Gastrocnemius medialis (tissue), 4 donors: ENCODE data around the gene CXCL3. TPM values are rescaled to one million over a fixed set of nuclear protein-coding genes. Genes with fewer than 3 reads are reported as not detected.

Source experiments
- ATAC-seq, 2 donors: fragments of 150-250 bp; one replicate each; pipeline ENCODE4 v1.9.1; 2016
- DNase-seq, 2 donors: peaks; one replicate each; pipeline ENCODE4 v3.0.0-alpha.2; 2019
- H3K27ac ChIP-seq, 4 donors: fragments of 200-600 bp; sonication (generic); 1 replicate in 1 of 4; 2 replicates in 3 of 4; pipeline ENCODE4 v1.5.1; 2016 to 2018; ENCODE audit warnings: mild to moderate bottlenecking in 2 of 4, moderate library complexity in 1 of 4
- H3K27me3 ChIP-seq, 3 donors: fragments of 200-600 bp; sonication (generic) in 2 of 3; 1 replicate in 1 of 3; 2 replicates in 2 of 3; pipeline versions ENCODE4 v1.5.1 to v1.6.0; 2016 to 2019; ENCODE audit warnings: mild to moderate bottlenecking in 1 of 3, moderate library complexity in 1 of 3
- H3K36me3 ChIP-seq, 2 donors: fragments of 200-600 bp; sonication (generic) in 1 of 2; one replicate each; pipeline ENCODE4 v1.5.1; 2017 to 2018
- H3K4me1 ChIP-seq, 2 donors: fragments of 200-600 bp; sonication (generic) in 1 of 2; one replicate each; pipeline ENCODE4 v1.5.1; 2016 to 2017; ENCODE audit warnings: mild to moderate bottlenecking in 2 of 2
- H3K4me3 ChIP-seq, 4 donors: fragments of 200-600 bp; sonication (generic) in 3 of 4; 1 replicate in 1 of 4; 2 replicates in 3 of 4; pipeline ENCODE4 v1.5.1; 2016 to 2019; ENCODE audit warnings: mild to moderate bottlenecking in 2 of 4
- H3K9me3 ChIP-seq, 3 donors: fragments of 200-600 bp; sonication (generic) in 2 of 3; 1 replicate in 1 of 3; 2 replicates in 2 of 3; pipeline ENCODE4 v1.5.1; 2016 to 2019
- CTCF ChIP-seq, 5 experiments: fragments of 450-650 bp in 3 of 5; fragments of 200-600 bp in 2 of 5; sonication (generic) in 2 of 5; IDR thresholded peaks in 4 of 5; conservative IDR thresholded peaks in 1 of 5; 1 replicate in 4 of 5; 2 replicates in 1 of 5; pipeline ENCODE4 v1.5.1; 2016 to 2019; ENCODE audit warnings: antibody characterized with exemption in 5 of 5, mild to moderate bottlenecking in 3 of 5, moderate library complexity in 3 of 5
- POLR2A ChIP-seq, 2 donors: fragments of 450-650 bp; IDR thresholded peaks; one replicate each; pipeline ENCODE4 v1.6.1; 2017; ENCODE audit warnings: antibody characterized with exemption in 2 of 2, mild to moderate bottlenecking in 2 of 2, moderate library complexity in 2 of 2
- in situ Hi-C, 4 donors: fragments of 200-750 bp; cut with MboI; loops; one replicate each; pipeline versions ENCODE4 v1.15.0 to v1.8.0; 2017; ENCODE audit warnings: low sequenced_read_pairs in 4 of 4
- intact Hi-C: fragments of 100-400 bp; cut with DNase I; formaldehyde crosslinking; loops from one replicate; pipeline ENCODE4 v1.15.1; 2023; ENCODE audit warnings: low total_unique reads
- total RNA-seq, 4 donors: library from RNA; depleted of rRNA; stranded (reverse); fragments of >200 nt; gene quantifications; one replicate each; pipeline versions ENCODE4 v1.1.0 to v1.2.3, GENCODE V29; 2016

CXCL3 gene
- total RNA-seq, 4 donors from 2014 or later = 0.84 TPM; not detected in 3

- H3K27ac ChIP-seq = no peak overlapping the region
- H3K36me3 ChIP-seq = no peaks in the 10 kb centered on the region
- H3K27me3 ChIP-seq = no peaks in the 10 kb centered on the region
- H3K4me1 ChIP-seq = no peaks in the 10 kb centered on the region
- ATAC-seq (no peak), DNase-seq (no peak)
- intact Hi-C loops (no loop called here), in situ Hi-C loops (no loop called here)
- TF ChIP-seq CTCF (IDR thresholded peaks at IDR 0.05 in 4 of 5, conservative IDR thresholded peaks at IDR 0.05 in 1 of 5) = no peak
- no peak for TF ChIP-seq POLR2A (IDR thresholded peaks at IDR 0.05)
- no peak overlapping the region for H3K4me3 ChIP-seq
- no peaks in the 10 kb centered on the region for H3K9me3 ChIP-seq
Observed at GRCh38 chr4:74028504-74028903, 10.0 kb downstream of the CXCL3 start.

GRCh38 chr4:74023709-74024108 is 14.8 kb downstream of the CXCL3 start:
- intact Hi-C loops (no loop called here), in situ Hi-C loops (no loop called here)
- H3K9me3 ChIP-seq = no peaks in the 10 kb centered on the region

GRCh38 chr4:74021601-74022000 is 16.9 kb downstream of the CXCL3 start:
- Histone ChIP-seq H3K27ac (no peak overlapping the region), H3K27me3 (no peaks in the 10 kb centered on the region), H3K4me1 (no peaks in the 10 kb centered on the region), H3K36me3 (no peaks in the 10 kb centered on the region), H3K4me3 (no peak overlapping the region), H3K9me3 (no peaks in the 10 kb centered on the region)
- ATAC-seq (no peak), DNase-seq (no peak)
- TF ChIP-seq CTCF (IDR thresholded peaks at IDR 0.05 in 4 of 5, conservative IDR thresholded peaks at IDR 0.05 in 1 of 5) = no peak
- no peak for TF ChIP-seq POLR2A (IDR thresholded peaks at IDR 0.05)
- in situ Hi-C loops (no loop called here), intact Hi-C loops (no loop called here)

More at GRCh38 chr4:74023709-74024108, 14.8 kb downstream of the CXCL3 start:
- Histone ChIP-seq H3K4me3 (no peak overlapping the region), H3K27ac (no peak overlapping the region), H3K27me3 (no peaks in the 10 kb centered on the region), H3K4me1 (no peaks in the 10 kb centered on the region), H3K36me3 (no peaks in the 10 kb centered on the region)
- TF ChIP-seq CTCF (IDR thresholded peaks at IDR 0.05 in 4 of 5, conservative IDR thresholded peaks at IDR 0.05 in 1 of 5) (no peak), POLR2A (IDR thresholded peaks at IDR 0.05) (no peak)
- ATAC-seq (no peak), DNase-seq (no peak)

GRCh38 chr4:74018771-74019170 is 19.7 kb downstream of the CXCL3 start:
- ATAC-seq = no peak
- H3K9me3 ChIP-seq = no peaks in the 10 kb centered on the region
- H3K4me1 ChIP-seq = no peaks in the 10 kb centered on the region
- no peaks in the 10 kb centered on the region for H3K36me3 ChIP-seq
- no peak overlapping the region for H3K4me3 ChIP-seq
- in situ Hi-C loops (no loop called here), intact Hi-C loops (no loop called here)
- no peak for DNase-seq
- TF ChIP-seq POLR2A (IDR thresholded peaks at IDR 0.05) = no peak
- TF ChIP-seq CTCF (IDR thresholded peaks at IDR 0.05 in 4 of 5, conservative IDR thresholded peaks at IDR 0.05 in 1 of 5) = no peak
- H3K27ac ChIP-seq = no peak overlapping the region
- H3K27me3 ChIP-seq = no peaks in the 10 kb centered on the region

GRCh38 chr4:74018116-74018515 is 20.4 kb downstream of the CXCL3 start:
- ATAC-seq = no peak
- DNase-seq = no peak
- no peaks in the 10 kb centered on the region for H3K36me3 ChIP-seq
- H3K27me3 ChIP-seq = no peaks in the 10 kb centered on the region
- H3K4me3 ChIP-seq = no peak overlapping the region
- TF ChIP-seq CTCF (IDR thresholded peaks at IDR 0.05 in 4 of 5, conservative IDR thresholded peaks at IDR 0.05 in 1 of 5) (no peak), POLR2A (IDR thresholded peaks at IDR 0.05) (no peak)
- H3K9me3 ChIP-seq = no peaks in the 10 kb centered on the region
- no peak overlapping the region for H3K27ac ChIP-seq
- in situ Hi-C loops (no loop called here), intact Hi-C loops (no loop called here)
- no peaks in the 10 kb centered on the region for H3K4me1 ChIP-seq
